Posterior vena cava (tissue), 2 donors: ENCODE measurements around the gene TMEM131L. TPM values are rescaled to one million over a fixed set of nuclear protein-coding genes. Genes with fewer than 3 reads are reported as not detected.

Experiments used
- DNase-seq: peaks from one replicate; pipeline ENCODE4 v3.0.0-alpha.2; 2020; ENCODE audit warnings: low spot score
- intact Hi-C, 2 donors: fragments of 100-400 bp; cut with DNase I; formaldehyde crosslinking; loops; one replicate each; pipeline versions ENCODE4 v1.14.1 to v1.14.2; 2022 to 2023
- total RNA-seq, 2 donors: library from RNA; stranded (reverse); fragmentation: NEBNext Ultra II Directional; extraction: Animal tissue kit (Norgen Biotek cat#: 25700); gene quantifications; one replicate each; pipeline ENCODE4 v1.2.1, GENCODE V29; 2021
- donor health status: DM: yes; HTN: yes; CAD: no.
- donor health status: DM: yes; HTN: yes; CAD: no.

The TMEM131L gene
- total RNA-seq, 2 donors from 2014 or later, result 11.4 to 12.0 TPM

GRCh38 chr4:153512162-153512852, 46.1 kb downstream of the TMEM131L start:
- intact Hi-C loops, result no loop called here
- no peak for DNase-seq

GRCh38 chr4:153512952-153513500, 46.9 kb downstream of the TMEM131L start:
- intact Hi-C loops, result no loop called here
- DNase-seq, result no peak

GRCh38 chr4:153513596-153513995, 47.4 kb downstream of the TMEM131L start:
- DNase-seq, result no peak
- intact Hi-C loops, result no loop called here

GRCh38 chr4:153514001-153514526, 47.9 kb downstream of the TMEM131L start:
- DNase-seq, result no peak
- intact Hi-C loops, result no loop called here

GRCh38 chr4:153514688-153515426, 48.7 kb downstream of the TMEM131L start:
- intact Hi-C loops, result no loop called here
- no peak for DNase-seq

- intact Hi-C loops, result no loop called here
Measured at GRCh38 chr4:153517159-153517558, 51.0 kb downstream of the TMEM131L start.

GRCh38 chr4:153518001-153518400, 51.8 kb downstream of the TMEM131L start:
- DNase-seq, result no peak
- intact Hi-C loops, result no loop called here

More at GRCh38 chr4:153517159-153517558, 51.0 kb downstream of the TMEM131L start:
- no peak for DNase-seq

GRCh38 chr4:153518637-153519389, 52.7 kb downstream of the TMEM131L start:
- intact Hi-C loops, result no loop called here
- DNase-seq, result no peak

- intact Hi-C loops, result no loop called here
- DNase-seq, result no peak
Measured at GRCh38 chr4:153519687-153520086, 53.5 kb downstream of the TMEM131L start.

GRCh38 chr4:153520227-153520626, 54.1 kb downstream of the TMEM131L start:
- DNase-seq, result no peak
- intact Hi-C loops, result no loop called here

- intact Hi-C loops, result no loop called here
- no peak for DNase-seq
Measured at GRCh38 chr4:153520801-153521329, 54.7 kb downstream of the TMEM131L start.

- intact Hi-C loops, result no loop called here
- DNase-seq, result no peak
Measured at GRCh38 chr4:153521478-153521877, 55.3 kb downstream of the TMEM131L start.

- DNase-seq, result no peak
- intact Hi-C loops, result no loop called here
Measured at GRCh38 chr4:153521999-153522801, 56.0 kb downstream of the TMEM131L start.

GRCh38 chr4:153522802-153523094, 56.6 kb downstream of the TMEM131L start:
- no peak for DNase-seq
- intact Hi-C loops, result no loop called here

- no peak for DNase-seq
- intact Hi-C loops, result no loop called here
Measured at GRCh38 chr4:153523164-153523796, 57.1 kb downstream of the TMEM131L start.

GRCh38 chr4:153523941-153524386, 57.8 kb downstream of the TMEM131L start:
- no peak for DNase-seq
- intact Hi-C loops, result no loop called here

- intact Hi-C loops, result no loop called here
- DNase-seq, result no peak
Measured at GRCh38 chr4:153524682-153525081, 58.5 kb downstream of the TMEM131L start.

- DNase-seq, result no peak
- intact Hi-C loops, result no loop called here
Measured at GRCh38 chr4:153527690-153528089, 61.5 kb downstream of the TMEM131L start.
